ENCODE results near the gene TMEM94. TPM values are rescaled to one million over a fixed set of nuclear protein-coding genes. Genes with fewer than 3 reads are reported as not detected.

TMEM94 gene
- total and polyA plus RNA-seq, 2 of the 13 experiments (the other 11 are each of a cell fraction or from before 2014, with no cell fraction given) = 32.6 to 134 TPM

DNA sequence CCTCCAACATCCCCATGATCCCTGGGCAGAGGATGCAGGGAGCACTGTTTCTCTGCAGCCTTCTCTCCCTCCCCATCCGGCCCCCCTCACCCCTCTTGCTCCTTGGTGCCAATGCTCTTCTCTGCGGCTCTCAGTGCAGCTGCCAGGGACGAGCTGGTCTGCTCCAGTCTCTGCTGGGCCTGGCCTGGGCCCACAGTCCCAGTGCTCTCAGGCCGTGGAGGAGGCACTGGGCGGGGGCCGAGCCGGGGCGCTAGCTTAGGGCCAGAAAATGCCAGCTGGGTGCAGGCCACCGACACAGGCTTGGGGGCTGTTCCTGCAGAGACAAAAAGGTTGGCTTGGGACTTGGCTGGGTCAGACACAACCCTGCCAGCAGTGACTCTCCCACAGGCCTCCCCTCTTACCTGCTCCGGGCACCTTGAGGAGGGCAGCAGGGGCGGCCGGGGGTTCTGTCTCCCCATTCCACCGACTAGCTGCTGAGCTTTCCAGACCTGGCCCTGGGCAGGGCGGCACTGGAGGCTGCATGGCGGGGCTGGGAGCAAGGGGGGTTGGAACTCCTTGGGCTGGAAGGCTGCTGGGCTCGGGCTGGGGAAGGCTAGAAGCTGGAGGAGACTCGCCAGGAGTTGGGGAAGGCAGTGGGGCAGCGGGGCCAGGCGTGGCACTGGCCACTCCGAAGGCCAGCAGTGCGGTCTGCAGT lies 45.1 kb downstream of the TMEM94 start (continued):
- TF ChIP-seq ZNF282 (IDR thresholded peaks at IDR 0.05; ENCODE audit: partially characterized antibody) = no peak
- no peak for TF ChIP-seq ZFY (CRISPR knock-in tag; IDR thresholded peaks at IDR 0.05)
- TF ChIP-seq ZNF775 (CRISPR knock-in tag; IDR thresholded peaks at IDR 0.05; ENCODE audit: borderline replicate concordance) = no peak
- TF ChIP-seq ZNF20 (CRISPR knock-in tag; IDR thresholded peaks at IDR 0.05) = no peak
- TF ChIP-seq SAP130 (CRISPR knock-in tag; IDR thresholded peaks at IDR 0.05; ENCODE audit: low read depth) = no peak
- TF ChIP-seq CREB1 (IDR thresholded peaks at IDR 0.05) = no peak
- no peak for TF ChIP-seq CREB1 (CRISPR knock-in tag; IDR thresholded peaks at IDR 0.05)
- TF ChIP-seq ZNF891 (CRISPR knock-in tag; IDR thresholded peaks at IDR 0.05) = no peak
- peak; percentile 86 for TF ChIP-seq AGO2 (optimal IDR thresholded peaks at IDR 0.05; ENCODE audit: low read depth, low read length)
- no peak for TF ChIP-seq FOXK1 (CRISPR knock-in tag; IDR thresholded peaks at IDR 0.05; ENCODE audit: borderline replicate concordance, low read depth)
- no peak for TF ChIP-seq GABPA (IDR thresholded peaks at IDR 0.05; ENCODE audit: low read depth, low read length)
- no peak for TF ChIP-seq GABPA (CRISPR knock-in tag; IDR thresholded peaks at IDR 0.05; ENCODE audit: low read depth)

DNA sequence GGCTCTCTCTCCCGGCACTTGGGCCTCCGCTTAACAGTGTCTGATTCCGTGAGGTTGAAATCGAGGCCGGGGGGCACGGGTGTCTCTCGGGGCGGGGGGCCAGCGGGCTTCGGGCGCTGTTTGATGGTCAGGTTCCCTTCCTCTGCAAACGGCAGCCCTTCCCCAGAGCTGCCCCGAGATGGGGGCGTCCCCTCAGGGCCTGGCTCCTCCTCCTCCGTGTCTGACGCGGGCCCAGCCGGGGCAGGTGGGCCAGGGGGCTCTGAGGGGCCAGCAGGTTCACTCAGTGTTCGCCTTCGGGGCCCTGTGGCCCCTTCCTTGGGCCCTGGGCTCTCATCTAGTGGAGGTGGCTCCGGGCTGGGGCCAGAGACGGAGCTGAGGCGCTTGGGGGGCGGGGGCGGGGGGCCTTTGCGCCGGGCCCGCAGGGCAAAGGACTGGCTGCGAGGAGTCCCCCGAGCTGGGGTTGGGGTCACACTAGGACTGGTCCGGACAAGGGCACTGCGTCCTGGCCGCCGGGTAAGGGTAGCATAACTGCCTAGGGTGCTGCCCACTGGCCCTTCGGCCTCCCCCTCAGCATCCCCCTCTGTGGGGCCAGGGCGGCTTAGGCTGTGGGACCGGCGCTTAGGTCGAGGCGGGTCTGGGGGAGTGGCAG lies 45.8 kb downstream of the TMEM94 start:
- Histone ChIP-seq H3K4me1 (ENCODE audit: insufficient read depth, low read length) (peaks cover 9% of the 10 kb centered on the region), H3K4me2 (ENCODE audit: low read depth, low read length) (no peak overlapping the region), H4K20me1 (ENCODE audit: insufficient read depth, low read length) (no peaks in the 10 kb centered on the region), H3K9me3 (ENCODE audit: low read length) (no peaks in the 10 kb centered on the region), H3K27ac (ENCODE audit: extremely low read length, insufficient read depth, low read length) (no peak overlapping the region), H3K79me2 (ENCODE audit: insufficient read depth, low read length) (no peaks in the 10 kb centered on the region), H3K36me3 (replicated peaks in 1 of 2; ENCODE audit: control insufficient read depth in 1 of 2, insufficient read depth in 2 of 2, low read length in 2 of 2) (peaks cover 23 to 40% of the 10 kb centered on the region in 2 experiments; a peak in 4 of 5 replicates), H3K4me3 (replicated peaks in 1 of 3; ENCODE audit: insufficient read depth in 1 of 3, low read depth in 2 of 3, low read length in 3 of 3) (no peak overlapping the region), H2AFZ (ENCODE audit: low read length) (no peak overlapping the region), H3K9ac (ENCODE audit: insufficient read depth, low read depth, low read length) (no peak overlapping the region), H3K27me3 (ENCODE audit: control insufficient read depth in 1 of 2, insufficient read depth in 2 of 2, low read length in 2 of 2) (no peaks in the 10 kb centered on the region)
- FAIRE-seq (no peak), ATAC-seq (no peak), DNase-seq (ENCODE audit: low spot score) (no peak)
- BruUV-seq (replicated peaks) = no TSS peak
- POLR2A ChIA-PET = interaction anchor here (1.3 kb wide), 1 partner anchor 9 kb away, joined by 3 read pairs; no protein-coding TSS in a partner anchor
- CTCF ChIA-PET (ENCODE audit: low intra/inter-chr PET ratio, low total read pairs) = no interaction called here
- intact Hi-C loops (cut with micrococcal nuclease; ENCODE audit: unreplicated experiment) = no loop called here
- in situ Hi-C loops (cut with HindIII; ENCODE audit: extremely low pct_ligation_motif_present, low pct_unique_long_range_greater_than_20kb) = no loop called here
- WGBS (ENCODE audit: low lambda C conversion rate) = 96% methylated on average over 14 of the region's 40 CpGs
- TF ChIP-seq, protein P1, sequence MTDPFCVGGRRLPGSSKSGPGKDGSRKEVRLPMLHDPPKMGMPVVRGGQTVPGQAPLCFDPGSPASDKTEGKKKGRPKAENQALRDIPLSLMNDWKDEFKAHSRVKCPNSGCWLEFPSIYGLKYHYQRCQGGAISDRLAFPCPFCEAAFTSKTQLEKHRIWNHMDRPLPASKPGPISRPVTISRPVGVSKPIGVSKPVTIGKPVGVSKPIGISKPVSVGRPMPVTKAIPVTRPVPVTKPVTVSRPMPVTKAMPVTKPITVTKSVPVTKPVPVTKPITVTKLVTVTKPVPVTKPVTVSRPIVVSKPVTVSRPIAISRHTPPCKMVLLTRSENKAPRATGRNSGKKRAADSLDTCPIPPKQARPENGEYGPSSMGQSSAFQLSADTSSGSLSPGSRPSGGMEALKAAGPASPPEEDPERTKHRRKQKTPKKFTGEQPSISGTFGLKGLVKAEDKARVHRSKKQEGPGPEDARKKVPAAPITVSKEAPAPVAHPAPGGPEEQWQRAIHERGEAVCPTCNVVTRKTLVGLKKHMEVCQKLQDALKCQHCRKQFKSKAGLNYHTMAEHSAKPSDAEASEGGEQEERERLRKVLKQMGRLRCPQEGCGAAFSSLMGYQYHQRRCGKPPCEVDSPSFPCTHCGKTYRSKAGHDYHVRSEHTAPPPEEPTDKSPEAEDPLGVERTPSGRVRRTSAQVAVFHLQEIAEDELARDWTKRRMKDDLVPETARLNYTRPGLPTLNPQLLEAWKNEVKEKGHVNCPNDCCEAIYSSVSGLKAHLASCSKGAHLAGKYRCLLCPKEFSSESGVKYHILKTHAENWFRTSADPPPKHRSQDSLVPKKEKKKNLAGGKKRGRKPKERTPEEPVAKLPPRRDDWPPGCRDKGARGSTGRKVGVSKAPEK (CRISPR knock-in tag; IDR thresholded peaks at IDR 0.05; ENCODE audit: borderline replicate concordance) = no peak
- TF ChIP-seq, protein P2, sequence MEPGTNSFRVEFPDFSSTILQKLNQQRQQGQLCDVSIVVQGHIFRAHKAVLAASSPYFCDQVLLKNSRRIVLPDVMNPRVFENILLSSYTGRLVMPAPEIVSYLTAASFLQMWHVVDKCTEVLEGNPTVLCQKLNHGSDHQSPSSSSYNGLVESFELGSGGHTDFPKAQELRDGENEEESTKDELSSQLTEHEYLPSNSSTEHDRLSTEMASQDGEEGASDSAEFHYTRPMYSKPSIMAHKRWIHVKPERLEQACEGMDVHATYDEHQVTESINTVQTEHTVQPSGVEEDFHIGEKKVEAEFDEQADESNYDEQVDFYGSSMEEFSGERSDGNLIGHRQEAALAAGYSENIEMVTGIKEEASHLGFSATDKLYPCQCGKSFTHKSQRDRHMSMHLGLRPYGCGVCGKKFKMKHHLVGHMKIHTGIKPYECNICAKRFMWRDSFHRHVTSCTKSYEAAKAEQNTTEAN (CRISPR knock-in tag; conservative IDR thresholded peaks at IDR 0.05) = no peak
- TF ChIP-seq, protein P3, sequence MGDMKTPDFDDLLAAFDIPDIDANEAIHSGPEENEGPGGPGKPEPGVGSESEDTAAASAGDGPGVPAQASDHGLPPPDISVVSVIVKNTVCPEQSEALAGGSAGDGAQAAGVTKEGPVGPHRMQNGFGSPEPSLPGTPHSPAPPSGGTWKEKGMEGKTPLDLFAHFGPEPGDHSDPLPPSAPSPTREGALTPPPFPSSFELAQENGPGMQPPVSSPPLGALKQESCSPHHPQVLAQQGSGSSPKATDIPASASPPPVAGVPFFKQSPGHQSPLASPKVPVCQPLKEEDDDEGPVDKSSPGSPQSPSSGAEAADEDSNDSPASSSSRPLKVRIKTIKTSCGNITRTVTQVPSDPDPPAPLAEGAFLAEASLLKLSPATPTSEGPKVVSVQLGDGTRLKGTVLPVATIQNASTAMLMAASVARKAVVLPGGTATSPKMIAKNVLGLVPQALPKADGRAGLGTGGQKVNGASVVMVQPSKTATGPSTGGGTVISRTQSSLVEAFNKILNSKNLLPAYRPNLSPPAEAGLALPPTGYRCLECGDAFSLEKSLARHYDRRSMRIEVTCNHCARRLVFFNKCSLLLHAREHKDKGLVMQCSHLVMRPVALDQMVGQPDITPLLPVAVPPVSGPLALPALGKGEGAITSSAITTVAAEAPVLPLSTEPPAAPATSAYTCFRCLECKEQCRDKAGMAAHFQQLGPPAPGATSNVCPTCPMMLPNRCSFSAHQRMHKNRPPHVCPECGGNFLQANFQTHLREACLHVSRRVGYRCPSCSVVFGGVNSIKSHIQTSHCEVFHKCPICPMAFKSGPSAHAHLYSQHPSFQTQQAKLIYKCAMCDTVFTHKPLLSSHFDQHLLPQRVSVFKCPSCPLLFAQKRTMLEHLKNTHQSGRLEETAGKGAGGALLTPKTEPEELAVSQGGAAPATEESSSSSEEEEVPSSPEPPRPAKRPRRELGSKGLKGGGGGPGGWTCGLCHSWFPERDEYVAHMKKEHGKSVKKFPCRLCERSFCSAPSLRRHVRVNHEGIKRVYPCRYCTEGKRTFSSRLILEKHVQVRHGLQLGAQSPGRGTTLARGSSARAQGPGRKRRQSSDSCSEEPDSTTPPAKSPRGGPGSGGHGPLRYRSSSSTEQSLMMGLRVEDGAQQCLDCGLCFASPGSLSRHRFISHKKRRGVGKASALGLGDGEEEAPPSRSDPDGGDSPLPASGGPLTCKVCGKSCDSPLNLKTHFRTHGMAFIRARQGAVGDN (CRISPR knock-in tag; IDR thresholded peaks at IDR 0.05) = no peak; the same call in 1 of the 2 replicates

Measured in HepG2 (cell line).